Memory B cell (primary cell): ENCODE measurements around the gene THRB.

Source experiments
- ATAC-seq: fragments of 150-1000 bp; cut with Tn5 transposase; 2 replicates; pipeline ENCODE4 v1.10.0; 2021; ENCODE audit warnings: low read depth, mild to moderate bottlenecking, moderate library complexity
- DNase-seq, 2 donors: peaks; one replicate each; pipeline ENCODE4 v3.0.0; 2022; ENCODE audit warnings: low spot score in 2 of 2
- H3K27ac Mint-ChIP-seq: one replicate; pipeline ENCODE4 v1.8.0; 2022; ENCODE audit warnings: mild to moderate bottlenecking, moderate library complexity, mixed read lengths
- H3K27me3 Mint-ChIP-seq: one replicate; pipeline ENCODE4 v1.8.0; 2022; ENCODE audit warnings: mixed read lengths
- H3K36me3 Mint-ChIP-seq: one replicate; pipeline ENCODE4 v1.8.0; 2022; ENCODE audit warnings: mild to moderate bottlenecking, mixed read lengths
- H3K4me1 Mint-ChIP-seq: one replicate; pipeline ENCODE4 v1.8.0; 2022; ENCODE audit warnings: mixed read lengths
- H3K4me3 Mint-ChIP-seq: one replicate; pipeline ENCODE4 v1.8.0; 2022; ENCODE audit warnings: mild to moderate bottlenecking, moderate library complexity, mixed read lengths
- H3K9me3 Mint-ChIP-seq: one replicate; pipeline ENCODE4 v1.8.0; 2022; ENCODE audit warnings: mixed read lengths

THRB gene

DNA sequence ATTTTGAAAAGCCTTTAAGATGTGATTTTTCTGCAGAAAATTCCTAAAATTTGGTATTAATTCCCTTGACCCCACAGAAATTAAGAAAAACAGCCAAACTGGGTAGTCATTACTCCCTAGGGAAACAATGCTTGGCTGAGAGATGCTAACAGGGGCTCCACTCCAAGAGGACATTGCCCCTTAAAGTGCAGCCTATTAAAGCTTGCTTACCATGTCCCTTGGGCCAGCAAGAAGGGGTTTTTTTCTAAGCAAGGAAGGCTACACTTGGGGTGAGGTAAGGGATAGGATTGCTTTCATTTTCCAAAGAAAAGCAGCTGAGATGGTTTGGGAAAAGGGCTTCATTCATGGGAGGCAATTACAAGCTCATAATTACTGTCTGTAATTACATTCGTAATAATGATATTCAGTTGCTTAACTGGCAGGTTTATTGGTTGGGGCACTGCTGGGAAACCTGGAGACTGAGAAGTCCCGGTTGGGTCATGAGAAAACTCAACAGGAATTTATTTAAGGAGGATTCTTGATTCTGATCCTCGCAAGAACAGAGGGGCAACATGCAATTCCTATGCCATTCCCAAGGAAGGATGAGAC, 302.1 kb downstream of the THRB start:
- Mint-ChIP-seq H3K27me3 (no peaks in the 10 kb centered on the region), H3K27ac (no peak overlapping the region), H3K4me3 (no peak overlapping the region), H3K4me1 (no peaks in the 10 kb centered on the region), H3K36me3 (no peaks in the 10 kb centered on the region), H3K9me3 (no peaks in the 10 kb centered on the region)
- DNase-seq = no peak
- ATAC-seq = no peak

- H3K4me3 Mint-ChIP-seq = no peak overlapping the region
- no peaks in the 10 kb centered on the region for H3K27me3 Mint-ChIP-seq
- ATAC-seq (no peak), DNase-seq (no peak)
- H3K36me3 Mint-ChIP-seq = no peaks in the 10 kb centered on the region
- no peaks in the 10 kb centered on the region for H3K4me1 Mint-ChIP-seq
- no peak overlapping the region for H3K27ac Mint-ChIP-seq
- no peaks in the 10 kb centered on the region for H3K9me3 Mint-ChIP-seq
Observed at GRCh38 chr3:24191801-24192403, 302.7 kb downstream of the THRB start.

- ATAC-seq (no peak), DNase-seq (no peak)
- Mint-ChIP-seq H3K36me3 (no peaks in the 10 kb centered on the region), H3K4me3 (no peak overlapping the region), H3K27me3 (no peaks in the 10 kb centered on the region), H3K9me3 (no peaks in the 10 kb centered on the region), H3K27ac (no peak overlapping the region), H3K4me1 (no peaks in the 10 kb centered on the region)
Observed at GRCh38 chr3:24190256-24190655, 304.4 kb downstream of the THRB start.

DNA sequence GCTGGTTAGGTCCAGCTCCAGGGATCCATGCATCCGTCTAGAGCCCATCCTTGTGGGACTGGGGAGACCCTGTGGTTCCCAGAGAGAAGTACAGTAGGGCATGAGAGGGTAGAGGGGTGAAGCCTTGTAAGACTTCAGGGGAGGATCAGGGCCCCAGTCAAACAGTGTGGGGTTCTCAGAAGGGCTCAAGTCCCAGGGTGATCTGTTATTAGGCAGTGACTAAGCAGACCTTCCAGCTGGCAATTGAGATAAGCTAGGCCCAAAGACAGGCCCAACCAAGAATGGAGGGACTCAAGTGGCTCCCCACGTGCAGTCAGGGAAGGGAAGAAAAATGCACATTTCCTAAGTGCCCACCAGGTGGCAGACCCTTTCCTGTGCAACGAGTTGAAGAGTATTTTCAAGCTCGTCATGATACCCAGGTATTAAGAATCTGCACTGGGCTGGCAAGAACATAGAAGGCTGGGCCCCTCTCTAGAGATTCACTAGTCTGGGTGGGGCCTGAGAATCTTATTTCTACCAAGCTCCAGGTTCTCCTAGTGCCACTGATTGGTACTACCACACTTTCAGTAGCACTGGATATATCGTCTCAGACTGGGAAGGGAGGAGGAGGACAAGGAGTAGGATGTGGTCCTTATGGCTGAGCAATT, 308.8 kb downstream of the THRB start:
- peak; percentile 2 to 10 for DNase-seq
- peak; percentile 53 for ATAC-seq
- Mint-ChIP-seq H3K27ac (no peak overlapping the region), H3K36me3 (no peaks in the 10 kb centered on the region), H3K4me3 (no peak overlapping the region), H3K27me3 (no peaks in the 10 kb centered on the region), H3K4me1 (no peaks in the 10 kb centered on the region), H3K9me3 (no peaks in the 10 kb centered on the region)

GRCh38 chr3:24184528-24185176, 310.0 kb downstream of the THRB start:
- H3K4me1 Mint-ChIP-seq = no peaks in the 10 kb centered on the region
- H3K9me3 Mint-ChIP-seq = no peaks in the 10 kb centered on the region
- ATAC-seq (no peak), DNase-seq (no peak)
- no peaks in the 10 kb centered on the region for H3K27me3 Mint-ChIP-seq
- H3K36me3 Mint-ChIP-seq = no peaks in the 10 kb centered on the region
- no peak overlapping the region for H3K27ac Mint-ChIP-seq
- no peak overlapping the region for H3K4me3 Mint-ChIP-seq

DNA sequence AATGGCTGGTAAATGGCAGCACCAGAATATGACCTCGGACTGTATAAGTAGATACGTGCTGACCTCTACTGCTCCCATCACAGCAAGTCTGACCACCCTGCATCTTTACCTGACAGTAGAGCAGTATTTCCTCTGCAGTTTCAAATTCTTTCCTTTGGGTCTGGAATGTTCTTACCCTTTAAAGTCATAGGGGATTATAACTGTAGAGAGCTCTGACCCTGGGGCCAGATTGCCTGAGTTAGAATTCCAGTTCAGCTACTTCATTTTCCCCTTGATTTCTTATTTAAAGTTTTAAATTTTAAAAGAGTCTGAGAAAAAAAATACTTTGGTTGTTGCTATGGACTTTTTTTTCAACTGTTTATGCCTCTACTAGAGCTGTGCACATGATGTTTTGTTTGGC, 311.9 kb downstream of the THRB start:
- Mint-ChIP-seq H3K27me3 (no peaks in the 10 kb centered on the region), H3K4me1 (no peaks in the 10 kb centered on the region), H3K36me3 (no peaks in the 10 kb centered on the region), H3K9me3 (no peaks in the 10 kb centered on the region), H3K4me3 (no peak overlapping the region), H3K27ac (no peak overlapping the region)
- DNase-seq (no peak), ATAC-seq (no peak)

DNA sequence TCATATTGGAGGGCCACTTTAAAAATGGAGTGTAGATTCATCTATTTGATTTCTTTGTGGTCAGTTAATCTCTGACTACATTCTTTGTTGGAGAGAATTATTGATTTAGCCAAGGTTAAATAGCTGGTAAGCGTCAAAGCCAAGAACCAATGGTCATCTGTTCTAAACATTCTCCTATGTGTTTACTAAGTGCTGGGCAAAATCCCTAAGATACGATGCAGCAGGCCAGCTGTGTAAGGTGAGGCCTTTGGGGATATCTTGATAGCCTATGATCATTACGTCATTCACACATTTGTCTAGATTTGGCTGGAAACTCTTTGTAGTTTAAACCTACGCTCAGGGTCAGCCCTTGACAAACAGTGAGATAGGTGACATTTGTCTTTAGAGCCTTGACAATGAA, 313.4 kb downstream of the THRB start:
- Mint-ChIP-seq H3K9me3 (no peaks in the 10 kb centered on the region), H3K4me3 (no peak overlapping the region)

GRCh38 chr3:24180616-24181015, 314.0 kb downstream of the THRB start:
- no peaks in the 10 kb centered on the region for H3K27me3 Mint-ChIP-seq
- no peak for DNase-seq
- H3K4me1 Mint-ChIP-seq = no peaks in the 10 kb centered on the region
- H3K9me3 Mint-ChIP-seq = no peaks in the 10 kb centered on the region
- no peak overlapping the region for H3K27ac Mint-ChIP-seq
- H3K4me3 Mint-ChIP-seq = no peak overlapping the region
- no peaks in the 10 kb centered on the region for H3K36me3 Mint-ChIP-seq
- ATAC-seq = no peak

More for the DNA sequence above, 313.4 kb downstream of the THRB start:
- no peak for DNase-seq
- H3K27ac Mint-ChIP-seq = no peak overlapping the region
- H3K27me3 Mint-ChIP-seq = no peaks in the 10 kb centered on the region
- no peak for ATAC-seq
- H3K36me3 Mint-ChIP-seq = no peaks in the 10 kb centered on the region
- H3K4me1 Mint-ChIP-seq = no peaks in the 10 kb centered on the region

DNA sequence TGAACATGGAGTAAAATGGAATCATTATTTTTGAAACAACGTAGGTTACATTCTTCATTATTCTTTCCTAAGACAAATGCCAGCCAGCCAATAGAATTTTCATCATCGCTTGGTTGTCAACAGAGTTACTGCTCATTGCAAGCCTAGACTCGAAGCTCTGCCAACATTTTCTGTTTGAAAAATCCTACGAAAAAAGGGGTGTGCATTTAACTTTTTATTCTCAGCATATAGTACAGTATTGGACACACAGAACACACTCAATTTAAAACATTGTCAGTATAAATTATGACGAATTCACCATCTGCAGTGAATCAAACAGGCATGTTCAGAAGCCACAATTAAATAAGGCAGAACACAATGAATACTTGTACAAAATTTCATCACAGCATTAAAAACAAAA, 317.4 kb downstream of the THRB start:
- no peaks in the 10 kb centered on the region for H3K9me3 Mint-ChIP-seq
- H3K4me3 Mint-ChIP-seq = no peak overlapping the region
- no peak overlapping the region for H3K27ac Mint-ChIP-seq
- no peaks in the 10 kb centered on the region for H3K36me3 Mint-ChIP-seq
- no peaks in the 10 kb centered on the region for H3K4me1 Mint-ChIP-seq
- ATAC-seq = no peak
- H3K27me3 Mint-ChIP-seq = no peaks in the 10 kb centered on the region
- no peak for DNase-seq

GRCh38 chr3:24174614-24175013, 320.0 kb downstream of the THRB start:
- Mint-ChIP-seq H3K4me1 (no peaks in the 10 kb centered on the region), H3K9me3 (no peaks in the 10 kb centered on the region), H3K27me3 (no peaks in the 10 kb centered on the region), H3K27ac (no peak overlapping the region), H3K36me3 (no peaks in the 10 kb centered on the region), H3K4me3 (no peak overlapping the region)
- DNase-seq (no peak), ATAC-seq (no peak)

DNA sequence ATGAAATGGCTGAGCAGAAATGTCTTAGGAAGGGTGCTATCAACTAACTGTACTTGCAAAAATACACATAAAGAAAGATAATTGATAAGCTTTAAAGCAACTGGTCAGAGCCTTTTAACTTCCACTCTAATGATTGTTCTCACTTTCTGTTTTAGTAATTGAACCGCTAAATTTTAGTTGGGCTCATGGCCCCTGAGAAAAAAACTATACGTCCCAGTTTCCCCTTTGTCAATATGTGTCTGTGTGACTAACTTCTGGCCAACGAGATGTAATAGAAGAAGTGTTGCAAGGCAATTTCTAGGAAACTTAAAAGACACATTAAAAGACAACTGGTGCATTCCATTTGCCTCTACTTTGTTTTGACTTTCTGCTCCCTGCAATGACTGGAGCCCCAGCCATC, 325.7 kb downstream of the THRB start:
- Mint-ChIP-seq H3K4me3 (no peak overlapping the region), H3K9me3 (no peaks in the 10 kb centered on the region), H3K4me1 (no peaks in the 10 kb centered on the region), H3K27ac (no peak overlapping the region), H3K27me3 (no peaks in the 10 kb centered on the region), H3K36me3 (no peaks in the 10 kb centered on the region)
- DNase-seq = no peak
- ATAC-seq = no peak

- ATAC-seq (no peak), DNase-seq (no peak)
- Mint-ChIP-seq H3K27me3 (no peaks in the 10 kb centered on the region), H3K27ac (no peak overlapping the region), H3K36me3 (no peaks in the 10 kb centered on the region), H3K4me1 (no peaks in the 10 kb centered on the region), H3K9me3 (no peaks in the 10 kb centered on the region), H3K4me3 (no peak overlapping the region)
Observed at GRCh38 chr3:24167429-24167828, 327.2 kb downstream of the THRB start.

GRCh38 chr3:24166515-24166914, 328.1 kb downstream of the THRB start:
- no peaks in the 10 kb centered on the region for H3K36me3 Mint-ChIP-seq
- no peak overlapping the region for H3K27ac Mint-ChIP-seq
- DNase-seq (no peak), ATAC-seq (no peak)
- no peak overlapping the region for H3K4me3 Mint-ChIP-seq
- no peaks in the 10 kb centered on the region for H3K27me3 Mint-ChIP-seq
- no peaks in the 10 kb centered on the region for H3K9me3 Mint-ChIP-seq
- no peaks in the 10 kb centered on the region for H3K4me1 Mint-ChIP-seq

GRCh38 chr3:24165603-24165982, 329.1 kb downstream of the THRB start:
- no peaks in the 10 kb centered on the region for H3K36me3 Mint-ChIP-seq
- no peak for DNase-seq
- no peak overlapping the region for H3K4me3 Mint-ChIP-seq
- no peak for ATAC-seq
- no peaks in the 10 kb centered on the region for H3K4me1 Mint-ChIP-seq
- no peaks in the 10 kb centered on the region for H3K9me3 Mint-ChIP-seq
- H3K27ac Mint-ChIP-seq = no peak overlapping the region
- no peaks in the 10 kb centered on the region for H3K27me3 Mint-ChIP-seq
